Measurements from ENCODE around the gene ZNF777.

- TF ChIP-seq, protein P1, sequence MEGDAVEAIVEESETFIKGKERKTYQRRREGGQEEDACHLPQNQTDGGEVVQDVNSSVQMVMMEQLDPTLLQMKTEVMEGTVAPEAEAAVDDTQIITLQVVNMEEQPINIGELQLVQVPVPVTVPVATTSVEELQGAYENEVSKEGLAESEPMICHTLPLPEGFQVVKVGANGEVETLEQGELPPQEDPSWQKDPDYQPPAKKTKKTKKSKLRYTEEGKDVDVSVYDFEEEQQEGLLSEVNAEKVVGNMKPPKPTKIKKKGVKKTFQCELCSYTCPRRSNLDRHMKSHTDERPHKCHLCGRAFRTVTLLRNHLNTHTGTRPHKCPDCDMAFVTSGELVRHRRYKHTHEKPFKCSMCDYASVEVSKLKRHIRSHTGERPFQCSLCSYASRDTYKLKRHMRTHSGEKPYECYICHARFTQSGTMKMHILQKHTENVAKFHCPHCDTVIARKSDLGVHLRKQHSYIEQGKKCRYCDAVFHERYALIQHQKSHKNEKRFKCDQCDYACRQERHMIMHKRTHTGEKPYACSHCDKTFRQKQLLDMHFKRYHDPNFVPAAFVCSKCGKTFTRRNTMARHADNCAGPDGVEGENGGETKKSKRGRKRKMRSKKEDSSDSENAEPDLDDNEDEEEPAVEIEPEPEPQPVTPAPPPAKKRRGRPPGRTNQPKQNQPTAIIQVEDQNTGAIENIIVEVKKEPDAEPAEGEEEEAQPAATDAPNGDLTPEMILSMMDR (IDR thresholded peaks at IDR 0.05) = no peak
- TF ChIP-seq POLR2A (IDR thresholded peaks at IDR 0.05) = no peak
Observed at GRCh38 chr7:149404396-149404795, 56.5 kb downstream of the ZNF777 start.
